ENCODE results near the gene KCNT1. TPM values are rescaled to one million over a fixed set of nuclear protein-coding genes. Genes with fewer than 3 reads are reported as not detected.

KCNT1 gene
- total RNA-seq, 1 donor from 2014 or later: not detected

- Histone ChIP-seq H3K27me3 (no peaks in the 10 kb centered on the region), H3K4me3 (no peak overlapping the region), H3K9me3 (no peaks in the 10 kb centered on the region), H3K27ac (no peak overlapping the region), H3K36me3 (no peaks in the 10 kb centered on the region), H3K4me1 (no peaks in the 10 kb centered on the region)
- no peak for TF ChIP-seq CTCF (IDR thresholded peaks at IDR 0.05)
- intact Hi-C loops (cut with DNase I): no loop called here
- DNase-seq (ENCODE audit: low spot score in 2 of 2): no peak
These were observed 43.8 kb downstream of the KCNT1 start for GRCh38 chr9:135745686-135746324.

- no peaks in the 10 kb centered on the region for H3K27me3 ChIP-seq
- H3K27ac ChIP-seq: no peak overlapping the region
- H3K9me3 ChIP-seq: no peaks in the 10 kb centered on the region
- no peaks in the 10 kb centered on the region for H3K4me1 ChIP-seq
- no peak for TF ChIP-seq CTCF (IDR thresholded peaks at IDR 0.05)
- no peaks in the 10 kb centered on the region for H3K36me3 ChIP-seq
- intact Hi-C loops (cut with DNase I): no loop called here
- no peak for DNase-seq (ENCODE audit: low spot score in 2 of 2)
- no peak overlapping the region for H3K4me3 ChIP-seq
These were observed 44.6 kb downstream of the KCNT1 start for GRCh38 chr9:135746565-135746964.

GRCh38 chr9:135747311-135747710 is 45.3 kb downstream of the KCNT1 start:
- Histone ChIP-seq H3K4me1 (no peaks in the 10 kb centered on the region), H3K4me3 (no peak overlapping the region), H3K9me3 (no peaks in the 10 kb centered on the region), H3K27ac (no peak overlapping the region), H3K36me3 (no peaks in the 10 kb centered on the region), H3K27me3 (no peaks in the 10 kb centered on the region)
- DNase-seq (ENCODE audit: low spot score in 2 of 2): no peak
- no peak for TF ChIP-seq CTCF (IDR thresholded peaks at IDR 0.05)
- intact Hi-C loops (cut with DNase I): no loop called here

- no peak overlapping the region for H3K27ac ChIP-seq
- H3K4me1 ChIP-seq: no peaks in the 10 kb centered on the region
- no peak for DNase-seq (ENCODE audit: low spot score in 2 of 2)
- no peaks in the 10 kb centered on the region for H3K27me3 ChIP-seq
- H3K36me3 ChIP-seq: no peaks in the 10 kb centered on the region
- no peaks in the 10 kb centered on the region for H3K9me3 ChIP-seq
- intact Hi-C loops (cut with DNase I): no loop called here
- TF ChIP-seq CTCF (IDR thresholded peaks at IDR 0.05): no peak
- no peak overlapping the region for H3K4me3 ChIP-seq
These were observed 46.7 kb downstream of the KCNT1 start for GRCh38 chr9:135748676-135749075.

GRCh38 chr9:135749171-135750045 is 47.4 kb downstream of the KCNT1 start:
- no peaks in the 10 kb centered on the region for H3K27me3 ChIP-seq
- TF ChIP-seq CTCF (IDR thresholded peaks at IDR 0.05): no peak
- DNase-seq (ENCODE audit: low spot score in 2 of 2): no peak
- H3K9me3 ChIP-seq: no peaks in the 10 kb centered on the region
- H3K27ac ChIP-seq: no peak overlapping the region
- no peaks in the 10 kb centered on the region for H3K36me3 ChIP-seq
- no peaks in the 10 kb centered on the region for H3K4me1 ChIP-seq
- intact Hi-C loops (cut with DNase I): no loop called here
- no peak overlapping the region for H3K4me3 ChIP-seq

Data from ascending aorta (tissue), 2 donors.